Activated CD4-positive, alpha-beta T cell treated with anti-CD3 and anti-CD28 coated beads, Interleukin-2, amount 50 U/mL, for 4 hours (primary cell): ENCODE results near the gene ZSCAN25.
"Not testable (repeated sequence)": the region's sequence is repeated elsewhere in the genome, so short reads cannot be mapped to it uniquely, and the experiment has no call there.

ENCODE experiments used
- DNase-seq, 2 experiments: peaks; one replicate each; pipeline ENCODE4 v3.0.0-alpha.2; 2020

The ZSCAN25 gene

DNA sequence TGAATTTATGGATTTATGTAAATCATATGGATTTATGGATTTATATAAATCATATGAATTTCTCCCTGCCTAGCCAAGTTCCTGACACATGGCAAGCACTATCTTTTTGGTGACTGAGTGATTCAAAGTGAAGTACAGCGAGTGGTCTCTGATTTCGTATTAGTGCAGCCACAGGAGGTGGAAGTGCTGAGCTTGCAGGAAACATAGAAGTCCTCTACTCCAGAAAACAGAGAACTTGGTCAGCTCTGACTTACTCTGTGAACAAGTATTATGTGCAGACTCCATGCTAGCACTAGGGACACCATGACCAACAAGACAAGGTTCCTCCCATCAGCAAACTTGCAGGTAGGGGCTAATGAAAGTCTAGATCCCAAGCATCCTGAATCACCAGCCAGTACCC lies 34.5 kb downstream of the ZSCAN25 start:
- no peak for DNase-seq

- no peak for DNase-seq
These were observed 35.9 kb downstream of the ZSCAN25 start for GRCh38 chr7:99652671-99653070.

- not testable (repeated sequence) for DNase-seq
These were observed 36.5 kb downstream of the ZSCAN25 start for GRCh38 chr7:99653269-99653668.

DNA sequence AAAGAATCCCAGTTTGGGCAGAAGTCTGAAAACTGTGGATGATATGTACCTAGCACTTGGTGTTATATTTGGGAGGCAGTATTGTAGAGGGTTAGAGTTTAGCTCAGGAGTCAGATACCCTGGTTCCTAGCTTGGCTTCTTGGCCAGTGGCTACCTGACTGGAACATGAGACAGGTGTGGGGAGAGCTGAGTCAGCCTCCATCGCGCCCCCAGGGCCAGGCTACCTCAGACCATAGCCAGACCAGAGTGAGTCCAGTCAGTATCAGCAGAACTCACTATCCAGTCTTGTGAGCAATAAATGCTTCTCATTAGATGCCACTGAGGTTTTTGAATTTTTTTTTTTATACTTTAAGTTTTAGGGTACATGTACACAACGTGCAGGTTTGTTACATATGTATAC lies 37.0 kb downstream of the ZSCAN25 start:
- DNase-seq: no peak

DNA sequence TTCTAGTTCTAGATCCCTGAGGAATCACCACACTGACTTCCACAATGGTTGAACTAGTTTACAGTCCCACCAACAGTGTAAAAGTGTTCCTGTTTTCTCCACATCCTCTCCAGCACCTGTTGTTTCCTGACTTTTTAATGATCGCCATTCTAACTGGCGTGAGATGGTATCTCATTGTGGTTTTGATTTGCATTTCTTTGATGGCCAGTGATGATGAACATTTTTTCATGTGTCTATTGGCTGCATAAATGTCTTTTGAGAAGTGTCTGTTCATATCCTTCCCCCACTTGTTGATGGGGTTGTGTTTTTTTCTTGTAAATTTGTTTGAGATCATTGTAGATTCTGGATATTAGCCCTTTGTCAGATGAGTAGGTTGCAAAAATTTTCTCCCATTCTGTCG lies 37.9 kb downstream of the ZSCAN25 start:
- DNase-seq: not testable (repeated sequence)

GRCh38 chr7:99657879-99658278 lies 41.1 kb downstream of the ZSCAN25 start:
- not testable (repeated sequence) for DNase-seq

DNA sequence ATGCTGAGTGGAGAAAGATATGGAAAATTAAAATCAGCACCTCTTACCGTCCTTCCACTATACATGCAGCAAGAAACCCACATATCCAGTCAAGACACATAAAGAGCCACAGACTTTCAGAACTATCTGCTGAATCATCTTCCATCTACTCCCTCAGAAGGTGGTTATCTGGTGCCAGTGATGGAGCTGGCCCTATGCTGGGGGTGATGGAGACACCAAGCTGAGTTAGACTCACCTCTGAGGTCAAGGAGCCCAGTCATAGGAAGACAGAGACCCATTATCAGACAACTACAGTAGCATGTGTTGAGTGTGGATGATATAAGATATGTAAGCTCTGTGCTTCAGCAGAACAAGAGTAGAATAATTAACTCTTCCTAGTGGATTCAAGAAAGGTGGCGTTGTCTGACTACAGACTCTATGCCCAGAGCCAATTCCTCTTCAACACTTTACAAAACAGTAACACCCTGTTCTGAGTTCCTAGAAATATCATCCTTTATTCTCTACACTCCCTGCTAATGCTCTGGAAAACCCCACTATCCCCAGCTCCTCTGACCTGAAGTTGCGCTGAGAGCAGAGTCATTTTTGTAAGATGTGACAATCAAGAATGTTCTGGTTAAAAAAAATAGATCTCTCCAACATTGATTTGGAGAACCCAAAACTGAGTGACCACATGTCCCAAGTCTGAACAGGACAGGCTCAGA lies 48.7 kb downstream of the ZSCAN25 start:
- no peak for DNase-seq

DNA sequence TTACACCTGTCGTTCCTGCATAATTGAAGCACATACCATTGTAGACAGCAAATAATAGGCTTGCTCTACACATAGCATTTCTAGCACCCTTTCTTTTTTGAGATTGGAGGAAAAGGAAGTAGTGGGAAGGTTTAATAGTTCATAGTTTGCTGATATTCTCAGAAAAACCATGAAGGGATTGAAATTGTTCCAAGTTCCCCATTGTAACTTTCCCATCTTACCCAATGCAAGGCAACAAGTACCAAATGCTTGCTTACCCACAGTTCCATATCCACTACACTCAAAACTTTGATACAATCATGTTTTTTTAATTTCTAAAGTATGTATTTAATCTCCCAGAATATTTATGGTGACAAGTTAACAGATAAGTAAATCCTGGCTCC lies 49.3 kb downstream of the ZSCAN25 start:
- DNase-seq: no peak

- no peak for DNase-seq
These were observed 50.4 kb downstream of the ZSCAN25 start for GRCh38 chr7:99667179-99667578.

DNA sequence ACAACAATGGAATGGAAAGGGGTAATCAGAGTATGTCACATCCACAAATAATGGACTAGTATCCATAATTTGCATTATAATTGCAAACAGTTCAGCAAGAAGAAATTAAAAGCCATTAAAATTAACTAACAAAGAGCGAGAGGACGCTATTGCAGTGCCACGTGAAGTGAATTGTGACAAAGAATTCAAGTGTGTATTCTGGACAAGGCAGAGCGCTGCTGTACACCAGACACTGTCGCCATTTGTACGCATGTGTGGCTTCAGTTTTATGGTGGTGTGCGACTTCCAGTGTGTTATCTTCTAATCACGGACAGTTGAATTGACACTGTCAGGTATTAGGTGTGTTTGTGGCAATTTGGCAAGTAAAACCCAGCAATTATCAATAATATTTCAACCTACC lies 51.8 kb downstream of the ZSCAN25 start:
- no peak for DNase-seq

DNA sequence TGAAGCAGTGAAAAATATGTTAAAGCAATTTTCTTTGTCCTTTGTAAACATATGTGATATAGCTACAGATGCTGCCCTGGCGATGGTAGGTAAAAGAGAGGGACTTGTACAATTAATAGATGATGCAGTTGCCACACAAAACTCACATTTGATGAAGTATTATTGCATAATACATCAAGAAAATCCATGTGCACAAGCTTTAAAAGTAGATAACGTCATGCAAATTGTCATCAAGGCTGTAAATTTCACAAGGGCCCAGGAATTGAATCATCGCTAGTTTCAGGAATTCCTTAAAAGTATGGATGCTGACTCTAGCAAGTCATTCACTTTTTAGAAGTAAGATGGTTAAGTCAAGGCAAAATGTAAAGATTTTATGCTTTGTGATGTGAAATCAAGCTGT lies 53.0 kb downstream of the ZSCAN25 start:
- no peak for DNase-seq

- no peak for DNase-seq
These were observed 55.8 kb downstream of the ZSCAN25 start for GRCh38 chr7:99672573-99672972.

- DNase-seq: no peak
These were observed 58.4 kb downstream of the ZSCAN25 start for GRCh38 chr7:99674995-99675742.

- no peak for DNase-seq
These were observed 60.4 kb downstream of the ZSCAN25 start for GRCh38 chr7:99677013-99677647.

GRCh38 chr7:99677648-99678045 lies 60.9 kb downstream of the ZSCAN25 start:
- no peak for DNase-seq

- DNase-seq: no peak
These were observed 62.3 kb downstream of the ZSCAN25 start for GRCh38 chr7:99679032-99679399.

- DNase-seq: no peak
These were observed 62.9 kb downstream of the ZSCAN25 start, which contains the start of gene CYP3A5 for GRCh38 chr7:99679400-99680191. CYP3A5 (minus strand) TSS chr7:99679996; CDS start chr7:99679896, 100 bp downstream.
